IMR-90 (cell line): ENCODE data around the gene SMAD4. TPM values are rescaled to one million over a fixed set of nuclear protein-coding genes. Genes with fewer than 3 reads are reported as not detected.

ENCODE experiments used
- ATAC-seq: fragments of 200-7000 bp; cut with Tn5 transposase; 2 replicates; pipeline ENCODE4 v1.9.1; 2020; ENCODE audit warnings: low read depth, mild to moderate bottlenecking, moderate library complexity
- BruUV-seq: library from RNA; stranded (reverse); fragments of 400-500 nt; replicated peaks from 2 replicates; lab custom pipeline; 2021; lab: Mats Ljungman, UMichigan
- CTCF ChIA-PET: fragments of 300-600 bp; formaldehyde crosslinking; extraction: SDS; loops from one replicate; lab custom pipeline; 2021; ENCODE audit warnings: antibody characterized with exemption; lab: Yijun Ruan, JAX
- POLR2A ChIA-PET: fragments of 300-600 bp; sonication (Branson Sonifier 250); formaldehyde crosslinking; loops from one replicate; lab custom pipeline; 2022; ENCODE audit warnings: antibody characterized with exemption; ENCODE audit not compliant: unreplicated experiment; lab: Charles Lee
- DNase-seq: peaks from one replicate; pipeline ENCODE4 v3.0.0; 2013
- H2AFZ ChIP-seq: replicated peaks from 2 replicates; pipeline ENCODE3; 2013; ENCODE audit warnings: low read length, mild to moderate bottlenecking; ENCODE audit not compliant: poor library complexity
- H2AK5ac ChIP-seq: 2 replicates; pipeline ENCODE4 v1.6.1; 2013; ENCODE audit warnings: low read depth, low read length, inconsistent platforms
- H2AK9ac ChIP-seq: replicated peaks from 2 replicates; pipeline ENCODE3; 2013; ENCODE audit warnings: mild to moderate bottlenecking, low read depth, low read length, moderate library complexity; ENCODE audit not compliant: poor library complexity
- H2BK120ac ChIP-seq: 2 replicates; pipeline ENCODE4 v1.6.1; 2013; ENCODE audit warnings: low read depth, low read length, inconsistent platforms
- H2BK15ac ChIP-seq: 3 replicates; pipeline ENCODE4 v1.6.1; 2013; ENCODE audit warnings: low read depth, low read length, inconsistent platforms
- H2BK20ac ChIP-seq: 2 replicates; pipeline ENCODE4 v1.6.1; 2013; ENCODE audit warnings: low read depth, mild to moderate bottlenecking, inconsistent platforms, low read length, moderate library complexity
- H2BK5ac ChIP-seq: 2 replicates; pipeline ENCODE4 v1.6.1; 2013; ENCODE audit warnings: mild to moderate bottlenecking, low read depth, low read length, inconsistent platforms; ENCODE audit not compliant: poor library complexity, severe bottlenecking
- H3K14ac ChIP-seq: replicated peaks from 2 replicates; pipeline ENCODE4 v1.6.1; 2013; ENCODE audit warnings: low read depth, low read length, inconsistent platforms
- H3K18ac ChIP-seq: 2 replicates; pipeline ENCODE4 v1.6.1; 2013; ENCODE audit warnings: low read depth, low read length, control low read depth
- H3K23ac ChIP-seq: 2 replicates; pipeline ENCODE4 v1.6.1; 2013; ENCODE audit warnings: low read depth, low read length, inconsistent platforms
- H3K27ac ChIP-seq: 2 replicates; pipeline ENCODE4 v1.5.1; 2013; ENCODE audit warnings: mild to moderate bottlenecking, control low read depth, low read length; ENCODE audit not compliant: insufficient read depth
- H3K27me3 ChIP-seq: 2 replicates; pipeline ENCODE4 v1.6.1; 2013; ENCODE audit warnings: low read length; ENCODE audit not compliant: control insufficient read depth, insufficient read depth
- H3K36me3 ChIP-seq: 2 replicates; pipeline ENCODE4 v1.6.1; 2013; ENCODE audit warnings: low read length, mixed read lengths; ENCODE audit not compliant: control insufficient read depth, insufficient read depth
- H3K4ac ChIP-seq: 2 replicates; pipeline ENCODE4 v1.6.1; 2013; ENCODE audit warnings: low read depth, low read length, inconsistent platforms
- H3K4me1 ChIP-seq: 2 replicates; pipeline ENCODE4 v1.6.1; 2013; ENCODE audit warnings: low read length, mixed read lengths; ENCODE audit not compliant: control insufficient read depth, insufficient read depth
- H3K4me2 ChIP-seq: 2 replicates; pipeline ENCODE4 v1.6.1; 2013; ENCODE audit warnings: low read depth, mild to moderate bottlenecking, control low read depth, low read length, moderate library complexity
- H3K4me3 ChIP-seq: 2 replicates; pipeline ENCODE4 v1.5.1; 2013; ENCODE audit warnings: low read depth, mild to moderate bottlenecking, control low read depth, low read length, moderate library complexity; ENCODE audit not compliant: insufficient read depth
- H3K56ac ChIP-seq: 2 replicates; pipeline ENCODE4 v1.6.1; 2013; ENCODE audit warnings: low read length, inconsistent platforms; ENCODE audit not compliant: insufficient read depth; ENCODE audit errors: extremely low read depth
- H3K79me1 ChIP-seq, 2 experiments: 2 replicates each; pipeline ENCODE4 v1.6.1; 2013; ENCODE audit warnings: low read length in 2 of 2, inconsistent platforms in 1 of 2, low read depth in 1 of 2
- H3K9ac ChIP-seq: 2 replicates; pipeline ENCODE4 v1.6.1; 2013; ENCODE audit warnings: low read depth, low read length, control low read depth
- H3K9me1 ChIP-seq: 2 replicates; pipeline ENCODE4 v1.6.1; 2013; ENCODE audit warnings: low read length, inconsistent platforms; ENCODE audit not compliant: insufficient read depth
- H3K9me3 ChIP-seq: 2 replicates; pipeline ENCODE4 v1.6.1; 2013; ENCODE audit warnings: low read length; ENCODE audit not compliant: control insufficient read depth, insufficient read depth
- H4K20me1 ChIP-seq: 2 replicates; pipeline ENCODE4 v1.6.1; 2013; ENCODE audit warnings: low read length, inconsistent platforms; ENCODE audit not compliant: insufficient read depth
- H4K5ac ChIP-seq: 2 replicates; pipeline ENCODE4 v1.6.1; 2013; ENCODE audit warnings: mild to moderate bottlenecking, low read depth, low read length, control low read depth
- H4K8ac ChIP-seq, 2 experiments: 2 replicates each; pipeline ENCODE4 v1.6.1; 2013; ENCODE audit warnings: low read depth in 2 of 2, low read length in 2 of 2, control low read depth in 1 of 2, inconsistent platforms in 1 of 2
- H4K91ac ChIP-seq: 2 replicates; pipeline ENCODE4 v1.6.1; 2013; ENCODE audit warnings: low read depth, low read length, inconsistent platforms; ENCODE audit not compliant: insufficient read depth
- MXI1 ChIP-seq: IDR thresholded peaks from 2 replicates; pipeline ENCODE4 v1.6.1; 2012; ENCODE audit warnings: low read depth, mild to moderate bottlenecking, low read length, moderate library complexity, borderline replicate concordance
- WGBS, 2 experiments: methylation state at CpG; one replicate each; pipeline versions ENCODE4 v1.1.5 to v1.1.7; 2013; ENCODE audit warnings: missing lambda C conversion rate in 2 of 2; ENCODE audit not compliant: insufficient read length in 1 of 2; ENCODE audit errors: extremely low coverage in 2 of 2; 5-methylcytosine and 5-hydroxymethylcytosine counted together
- dilution Hi-C: fragments of 300-500 bp; cut with HindIII; formaldehyde crosslinking; loops from one replicate; pipeline ENCODE4 v1.14.3; 2018; ENCODE audit warnings: low sequenced_read_pairs; ENCODE audit not compliant: unreplicated experiment
- in situ Hi-C: fragments of 300-500 bp; cut with MboI; formaldehyde crosslinking; loops from 3 replicates; pipeline ENCODE4 v1.14.3; 2019; ENCODE audit warnings: low sequenced_read_pairs, inconsistent platforms, mixed read lengths
- intact Hi-C: fragments of 100-400 bp; cut with micrococcal nuclease; formaldehyde crosslinking; loops from 2 replicates; pipeline ENCODE4 v1.10.0; 2022
- polyA plus RNA-seq, 3 experiments: library from polyadenylated mRNA; depleted of rRNA; stranded (reverse); fragments of >200 nt; gene quantifications; 2 replicates each; pipeline ENCODE4 v1.2.3, GENCODE V29; 2012; ENCODE audit warnings: low replicate concordance in 1 of 3
- total RNA-seq: library from RNA; depleted of rRNA; stranded (reverse); fragments of >200 nt; gene quantifications from 2 replicates; pipeline ENCODE4 v1.2.3, GENCODE V29; 2012

SMAD4 gene
- total and polyA plus RNA-seq, 2 of the 4 experiments (the other 2 are of a cell fraction), result 57.6 to 145 TPM

DNA sequence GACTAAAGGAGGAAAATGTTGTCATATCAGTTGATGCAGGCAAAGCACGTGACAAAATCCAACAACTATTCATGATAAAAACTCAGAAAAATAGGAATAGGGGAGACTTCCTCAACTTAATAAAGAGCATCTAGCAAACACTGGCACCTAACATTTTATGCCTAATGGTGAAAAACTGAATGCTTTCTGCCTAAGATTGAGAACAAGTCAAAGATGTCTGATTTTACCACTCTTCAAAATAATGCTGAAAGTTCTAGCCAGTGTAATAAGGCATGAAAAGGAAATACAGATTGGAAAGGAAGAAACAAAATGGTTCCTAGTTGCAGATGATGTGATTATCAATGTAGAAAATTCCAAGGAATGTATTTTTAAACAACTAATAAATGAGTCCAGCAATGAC is 58.4 kb downstream of the SMAD4 start:
- H2BK20ac ChIP-seq, result no peak overlapping the region
- TF ChIP-seq MXI1, result no peak
- H4K5ac ChIP-seq, result no peak overlapping the region
- ATAC-seq (no peak), DNase-seq (no peak)
- no peak overlapping the region for H2AK9ac ChIP-seq
- H4K91ac ChIP-seq, result no peak overlapping the region
- ChIA-PET CTCF (interaction anchor here (0.6 kb wide), 1 partner anchor 295 kb away, joined by 3 read pairs; no protein-coding TSS in a partner anchor), POLR2A (no interaction called here)
- H2AK5ac ChIP-seq, result no peak overlapping the region
- no peaks in the 10 kb centered on the region for H3K27me3 ChIP-seq
- H3K14ac ChIP-seq, result no peak overlapping the region
- no peak overlapping the region for H3K23ac ChIP-seq
- WGBS, 2 experiments, result no CpG with 5 or more reads among the region's 1 CpG
- H3K9ac ChIP-seq, result no peak overlapping the region
- H2BK120ac ChIP-seq, result no peak overlapping the region
- no peak overlapping the region for H3K27ac ChIP-seq
- H3K36me3 ChIP-seq, result peaks cover 9% of the 10 kb centered on the region
- no peak overlapping the region for H3K18ac ChIP-seq
- in situ Hi-C loops, result no loop called here
- intact Hi-C loops, result no loop called here
- no peaks in the 10 kb centered on the region; a peak in 1 of 4 replicates for H3K79me1 ChIP-seq
- H3K4me1 ChIP-seq, result no peaks in the 10 kb centered on the region
- H3K4me3 ChIP-seq, result no peak overlapping the region
- no peak overlapping the region for H2AFZ ChIP-seq
- H4K8ac ChIP-seq, result no peak overlapping the region
- H2BK15ac ChIP-seq, result no peak overlapping the region
- no peaks in the 10 kb centered on the region for H4K20me1 ChIP-seq
- H3K56ac ChIP-seq, result no peak overlapping the region
- dilution Hi-C loops, result no loop called here
- peaks cover 2% of the 10 kb centered on the region for H3K9me3 ChIP-seq
- H3K4ac ChIP-seq, result no peak overlapping the region
- H3K4me2 ChIP-seq, result no peak overlapping the region
- no peaks in the 10 kb centered on the region for H3K9me1 ChIP-seq
- BruUV-seq, result no TSS peak
- H2BK5ac ChIP-seq, result no peak overlapping the region
